Subcutaneous adipose tissue (tissue), 4 donors: Measurements from ENCODE around the gene SIPA1L3. TPM values are rescaled to one million over a fixed set of nuclear protein-coding genes. Genes with fewer than 3 reads are reported as not detected.

Source experiments
- CTCF ChIP-seq: fragments of 450-650 bp; IDR thresholded peaks from one replicate; pipeline ENCODE4 v1.5.1; 2016; ENCODE audit warnings: low read depth, mild to moderate bottlenecking, control low read depth, antibody characterized with exemption, moderate library complexity
- total RNA-seq, 4 donors: library from RNA; depleted of rRNA; stranded (reverse); fragments of >200 nt; gene quantifications; one replicate each; pipeline ENCODE4 v1.1.0, GENCODE V29; 2016

Gene SIPA1L3
- total RNA-seq, 4 donors from 2014 or later = 8.2 to 15.3 (median 11.6) TPM

DNA sequence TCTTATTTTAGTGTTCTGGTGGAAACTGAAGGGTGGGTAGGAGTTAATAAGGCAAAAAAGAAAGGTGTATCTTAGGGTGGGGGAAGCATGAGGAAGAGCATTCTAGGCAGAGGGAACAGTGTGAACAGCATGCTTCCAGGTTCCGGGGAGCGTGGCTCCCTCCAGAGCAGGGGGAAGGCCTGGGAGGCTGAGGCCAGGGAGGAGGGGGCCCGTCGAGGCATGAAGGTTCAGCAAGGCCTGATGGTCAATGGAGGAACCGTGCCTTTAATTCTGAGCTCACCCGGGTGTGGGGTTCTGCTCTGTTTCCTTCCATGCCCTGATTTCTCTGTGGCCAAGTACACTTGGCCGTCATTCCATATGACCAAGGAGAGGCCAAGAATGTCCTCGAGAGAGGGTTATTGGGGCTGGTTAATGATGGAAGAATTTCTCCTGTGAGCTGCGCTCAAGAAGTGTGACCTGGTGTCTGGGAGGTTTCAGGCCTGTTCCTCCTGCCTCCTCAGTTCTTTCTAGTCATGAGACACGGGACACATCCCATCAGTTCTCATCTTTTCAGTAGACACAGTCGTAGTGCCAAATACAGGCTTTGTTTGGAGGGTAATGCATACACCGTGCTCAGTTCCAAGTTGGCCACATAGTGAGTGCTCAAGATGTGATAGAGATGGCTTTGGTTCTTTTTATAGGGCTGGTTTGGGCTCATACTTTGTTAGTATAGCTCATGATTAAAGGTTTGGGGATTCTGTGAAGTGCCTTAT is 73.6 kb downstream of the SIPA1L3 start:
- no peak for TF ChIP-seq CTCF

DNA sequence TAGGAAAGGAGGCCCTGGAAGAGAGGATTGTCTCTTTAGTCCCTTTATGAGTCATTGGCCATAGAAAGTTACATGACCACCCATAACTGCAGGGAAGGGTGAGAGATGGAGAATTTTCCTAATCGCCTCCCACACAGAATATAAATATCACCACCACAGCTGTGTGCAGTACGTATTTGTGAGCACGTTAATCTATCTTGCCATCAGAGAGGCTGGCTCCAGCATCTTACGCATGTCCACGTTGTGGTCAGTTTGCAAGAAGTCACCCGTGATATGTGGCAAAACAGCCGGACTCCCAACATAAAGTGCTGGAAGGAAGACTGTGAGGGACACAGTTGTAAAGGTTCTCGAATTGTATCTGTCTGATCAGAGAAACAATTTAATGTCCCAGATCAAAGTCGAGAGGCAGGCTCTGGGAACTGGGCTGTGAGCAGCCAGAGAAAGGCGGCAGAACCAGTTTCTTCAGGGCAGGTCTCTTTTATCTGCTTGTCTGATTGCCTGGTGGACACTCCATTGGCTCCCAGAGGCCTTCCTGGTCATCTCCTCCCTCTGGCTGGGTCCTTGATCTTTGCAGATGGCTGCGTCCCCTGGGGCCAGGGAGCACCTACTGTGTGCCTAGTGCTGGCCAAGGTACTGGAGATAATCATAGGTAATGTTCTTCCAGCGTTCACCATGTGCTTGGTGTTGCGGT is 74.9 kb downstream of the SIPA1L3 start:
- TF ChIP-seq CTCF = no peak

DNA sequence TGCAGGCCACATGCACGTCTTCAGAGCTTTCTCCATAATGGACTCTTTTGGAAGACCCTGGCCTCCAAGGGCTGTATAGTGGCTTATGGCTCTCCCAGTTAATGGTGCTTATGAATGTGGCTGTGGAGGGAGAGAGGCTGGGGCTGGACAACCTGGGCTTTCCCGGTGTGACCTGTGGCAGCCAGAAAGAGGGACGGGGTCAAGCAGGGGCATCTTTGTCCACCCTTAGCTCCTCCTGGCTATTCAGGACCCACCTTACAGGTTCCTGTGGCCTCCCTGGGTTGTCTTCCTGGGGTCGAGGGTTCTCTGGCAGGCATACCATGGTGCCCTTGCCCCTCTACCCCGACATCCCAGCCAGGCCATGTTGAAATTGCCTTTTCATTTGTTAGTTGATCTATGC is 75.6 kb downstream of the SIPA1L3 start:
- no peak for TF ChIP-seq CTCF

DNA sequence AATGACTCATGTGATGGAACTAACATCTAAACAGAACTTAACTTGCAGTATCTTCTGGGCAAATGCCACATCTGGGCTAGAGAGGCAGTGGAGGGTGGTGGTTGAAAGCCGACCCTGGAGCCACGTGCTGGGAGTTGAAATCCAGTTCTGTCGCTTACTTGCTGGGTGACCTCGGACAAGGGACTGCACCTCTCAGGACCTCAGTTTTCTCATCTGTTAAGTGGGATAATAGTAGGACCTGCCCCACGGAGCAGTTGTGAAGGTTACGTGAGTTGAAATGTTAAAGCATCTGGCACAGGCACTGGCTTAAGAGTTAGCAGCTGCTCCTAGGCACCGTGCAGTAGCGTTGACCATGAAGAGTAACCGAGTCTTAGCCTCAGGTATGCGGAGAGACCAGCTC is 76.1 kb downstream of the SIPA1L3 start:
- no peak for TF ChIP-seq CTCF

GRCh38 chr19:37983916-37984315 is 76.9 kb downstream of the SIPA1L3 start:
- no peak for TF ChIP-seq CTCF

DNA sequence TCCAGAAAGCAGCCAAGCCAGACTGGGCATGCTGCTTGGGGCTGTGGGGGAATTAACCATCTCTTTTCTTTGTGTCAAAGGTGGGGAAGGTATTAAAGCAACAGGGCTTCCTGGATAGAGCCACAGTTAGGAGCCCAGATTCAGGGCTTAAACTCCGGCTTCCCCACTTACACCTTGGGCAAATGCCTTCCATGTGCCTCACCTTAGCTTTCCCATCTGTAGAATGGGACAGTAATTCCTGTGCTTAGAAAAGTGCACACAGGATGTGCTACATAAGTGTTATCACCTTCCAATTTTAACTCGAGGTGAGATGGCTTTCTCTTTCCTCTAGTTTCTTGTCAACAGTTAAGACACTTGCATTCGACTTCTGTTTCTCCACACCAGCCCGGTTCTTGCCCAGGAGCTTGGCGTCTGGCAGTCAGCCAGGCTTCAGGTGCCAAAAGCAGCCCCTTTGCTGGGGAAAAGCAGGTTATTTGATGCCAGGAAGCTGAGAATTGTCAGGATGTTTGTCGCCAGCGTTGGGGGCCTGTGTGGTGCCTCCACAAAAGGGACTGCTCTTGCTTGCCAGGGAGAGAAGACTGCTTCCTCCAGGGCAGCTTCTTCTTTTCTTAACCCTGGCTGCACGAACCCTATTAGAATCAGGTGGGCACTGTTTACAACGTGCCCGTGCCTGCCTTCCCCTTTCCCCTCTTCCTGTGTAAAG is 79.2 kb downstream of the SIPA1L3 start:
- TF ChIP-seq CTCF = no peak
